Measurements from ENCODE around the gene ICE2. TPM values are rescaled to one million over a fixed set of nuclear protein-coding genes. Genes with fewer than 3 reads are reported as not detected.

The ICE2 gene
- total and polyA plus RNA-seq, 2 of the 8 experiments (the other 6 are each of a cell fraction or from before 2014, with no cell fraction given), result 40.0 to 87.3 TPM

- H3K4me3 ChIP-seq (ENCODE audit: extremely low read depth in 1 of 4, insufficient read depth in 2 of 4, low read depth in 3 of 4, low read length in 4 of 4), result no peak overlapping the region
- TF ChIP-seq EGR1 (IDR thresholded peaks at IDR 0.05; ENCODE audit: borderline replicate concordance, low read depth, low read length) (no peak), KDM5A (IDR thresholded peaks at IDR 0.05; ENCODE audit: low read length) (no peak), RBBP5 (IDR thresholded peaks at IDR 0.05; ENCODE audit: borderline replicate concordance, low read depth, low read length) (no peak), TAF7 (optimal IDR thresholded peaks at IDR 0.05; ENCODE audit: borderline replicate concordance, low read depth, low read length) (no peak), KDM1A (IDR thresholded peaks at IDR 0.05; ENCODE audit: borderline replicate concordance, low read length) (no peak), CTCF (IDR thresholded peaks at IDR 0.05; ENCODE audit: control extremely low read depth in 1 of 3, insufficient read depth in 1 of 3, low read depth in 1 of 3, low read length in 3 of 3) (no peak), POU5F1 (IDR thresholded peaks at IDR 0.05; ENCODE audit: low read depth, low read length) (no peak), TBP (IDR thresholded peaks at IDR 0.05; ENCODE audit: low read depth, low read length) (no peak), NANOG (IDR thresholded peaks at IDR 0.05; ENCODE audit: insufficient read depth, low read depth, low read length, poor library complexity, severe bottlenecking) (no peak), SIX5 (IDR thresholded peaks at IDR 0.05; ENCODE audit: low read depth, low read length) (no peak), EP300 (IDR thresholded peaks at IDR 0.05; ENCODE audit: borderline replicate concordance in 1 of 2, low read depth in 2 of 2, low read length in 2 of 2) (no peak)
Observed at GRCh38 chr15:60370869-60371136, 108.1 kb downstream of the ICE2 start.

More at GRCh38 chr15:60370869-60371136, 108.1 kb downstream of the ICE2 start:
- no peak for FAIRE-seq
- Histone ChIP-seq H2AFZ (ENCODE audit: low read length) (no peak overlapping the region), H2BK5ac (ENCODE audit: low read depth, low read length) (no peak overlapping the region), H2BK15ac (ENCODE audit: low read length) (no peak overlapping the region), H4K91ac (replicated peaks; ENCODE audit: insufficient read length, low read length) (no peak overlapping the region), H3K4me1 (replicated peaks in 1 of 4; ENCODE audit: control insufficient read depth in 3 of 4, insufficient read depth in 4 of 4, low read length in 3 of 4) (peaks cover 2 to 5% (median 5%) of the 10 kb centered on the region in 4 experiments; a peak in 5 of 7 replicates), H3K56ac (replicated peaks; ENCODE audit: insufficient read length, low read depth, low read length) (no peak overlapping the region), H4K20me1 (replicated peaks in 1 of 2; ENCODE audit: control insufficient read depth in 1 of 2, insufficient read depth in 2 of 2, low read length in 2 of 2) (no peaks in the 10 kb centered on the region), H3K79me2 (ENCODE audit: control insufficient read depth in 1 of 2, insufficient read depth in 2 of 2, low read length in 2 of 2) (no peaks in the 10 kb centered on the region), H3K23ac (ENCODE audit: insufficient read length) (no peak overlapping the region), H3K14ac (ENCODE audit: insufficient read length) (no peak overlapping the region), H3K4ac (replicated peaks; ENCODE audit: insufficient read length, low read depth, low read length) (no peak overlapping the region), H3K27me3 (replicated peaks in 1 of 4; ENCODE audit: control insufficient read depth in 3 of 4, extremely low read depth in 1 of 4, insufficient read depth in 3 of 4, low read length in 3 of 4) (no peaks in the 10 kb centered on the region), H4K8ac (ENCODE audit: extremely low read depth, insufficient read depth, low read length) (no peak overlapping the region), H2AK5ac (ENCODE audit: low read depth, low read length) (no peak overlapping the region), H2BK12ac (ENCODE audit: low read depth, low read length) (no peak overlapping the region), H2BK20ac (ENCODE audit: low read length) (no peak overlapping the region), H3K23me2 (ENCODE audit: low read depth, low read length) (no peaks in the 10 kb centered on the region), H3K79me1 (ENCODE audit: low read depth, low read length) (peaks cover 3% of the 10 kb centered on the region; the same call in 1 of the 2 replicates), H4K5ac (ENCODE audit: insufficient read length, low read depth, low read length) (no peak overlapping the region), H3K18ac (ENCODE audit: extremely low read depth, low read length) (no peak overlapping the region), H2BK120ac (replicated peaks; ENCODE audit: low read depth, low read length) (no peak overlapping the region), H3K27ac (ENCODE audit: low read depth, low read length) (no peak overlapping the region), H3K36me3 (ENCODE audit: control insufficient read depth in 2 of 4, insufficient read depth in 4 of 4, low read length in 3 of 4) (no peaks in the 10 kb centered on the region; a peak in 2 of 8 replicates), H3K4me2 (ENCODE audit: insufficient read depth in 1 of 2, low read depth in 2 of 2, low read length in 2 of 2) (no peak overlapping the region), H3K9ac (replicated peaks in 1 of 4; ENCODE audit: extremely low read depth in 1 of 4, low read depth in 3 of 4, low read length in 3 of 4) (no peak overlapping the region), H3K9me3 (ENCODE audit: insufficient read depth in 2 of 2, low read depth in 1 of 2, low read length in 1 of 2) (no peaks in the 10 kb centered on the region; a peak in 1 of 4 replicates)
- DNase-seq (ENCODE audit: low read depth in 1 of 2, low spot score in 2 of 2), result no peak
- WGBS, 2 experiments (ENCODE audit: extremely low coverage in 1 of 2, insufficient coverage in 1 of 2, insufficient read length in 1 of 2, insufficient replicate concordance in 2 of 2, low coverage in 1 of 2, low lambda C conversion rate in 2 of 2, missing lambda C conversion rate in 1 of 2), result 87% methylated on average over 1 of the region's 1 CpG; no CpG with 5 or more reads in 1 of the 2 experiments
- CTCF ChIA-PET (ENCODE audit: partially characterized antibody), result interaction anchor here (0.7 to 5.2 kb wide), 2 partner anchors 11 to 13 kb away, joined by 3 to 38 read pairs; no protein-coding TSS in a partner anchor
- POLR2A ChIA-PET (ENCODE audit: partially characterized antibody), result interaction anchor here (1.4 kb wide), 1 partner anchor 28 kb away, joined by 4 read pairs; no protein-coding TSS in a partner anchor

Measured in H1 (cell line).